Stimulated activated naive CD8-positive, alpha-beta T cell treated with anti-CD3 and anti-CD28 coated beads, Interleukin-15, Interleukin-2, amounts not matched to agents 100 U/mL and 50 U/mL, for 24 hours (primary cell): ENCODE measurements around the gene ZCWPW1.
"Not testable (repeated sequence)": the region's sequence is repeated elsewhere in the genome, so short reads cannot be mapped to it uniquely, and the experiment has no call there.

ENCODE experiments used
- ATAC-seq: fragments of 150-1000 bp; cut with Tn5 transposase; one replicate; pipeline ENCODE4 v1.10.0; 2021
- DNase-seq: peaks from one replicate; pipeline ENCODE4 v3.0.0; 2021

Gene ZCWPW1

GRCh38 chr7:100400041-100400440, 28.5 kb downstream of the ZCWPW1 start:
- DNase-seq: no peak
- no peak for ATAC-seq

- DNase-seq (no peak), ATAC-seq (no peak)
Measured at GRCh38 chr7:100398239-100398638, 30.3 kb downstream of the ZCWPW1 start.

- ATAC-seq: no peak
- DNase-seq: no peak
Measured at GRCh38 chr7:100397315-100398081, 31.0 kb downstream of the ZCWPW1 start.

- DNase-seq: peak; percentile 53
- ATAC-seq: peak; percentile 92
Measured at GRCh38 chr7:100396421-100396982, 32.0 kb downstream of the ZCWPW1 start.

GRCh38 chr7:100394077-100394476, 34.4 kb downstream of the ZCWPW1 start:
- DNase-seq: no peak
- no peak for ATAC-seq

GRCh38 chr7:100393233-100393905, 35.1 kb downstream of the ZCWPW1 start:
- DNase-seq: no peak
- ATAC-seq: no peak

- ATAC-seq: no peak
- DNase-seq: no peak
Measured at GRCh38 chr7:100390286-100391009, 38.1 kb downstream of the ZCWPW1 start.

GRCh38 chr7:100389437-100390088, 38.9 kb downstream of the ZCWPW1 start:
- ATAC-seq: no peak

GRCh38 chr7:100387695-100388094, 40.8 kb downstream of the ZCWPW1 start:
- no peak for DNase-seq
- ATAC-seq: no peak

More at GRCh38 chr7:100389437-100390088, 38.9 kb downstream of the ZCWPW1 start:
- DNase-seq: no peak

GRCh38 chr7:100386940-100387339, 41.6 kb downstream of the ZCWPW1 start:
- DNase-seq: no peak
- ATAC-seq: no peak

GRCh38 chr7:100384628-100385294, 43.7 kb downstream of the ZCWPW1 start:
- no peak for DNase-seq
- ATAC-seq: no peak

- DNase-seq, ATAC-seq: not testable (repeated sequence)
Measured at GRCh38 chr7:100382234-100382853, 46.2 kb downstream of the ZCWPW1 start.

GRCh38 chr7:100381531-100382233, 46.8 kb downstream of the ZCWPW1 start:
- not testable (repeated sequence) for ATAC-seq, DNase-seq

- DNase-seq: no peak
- ATAC-seq: no peak
Measured at GRCh38 chr7:100380196-100380595, 48.3 kb downstream of the ZCWPW1 start.

- DNase-seq (no peak), ATAC-seq (no peak)
Measured at GRCh38 chr7:100378114-100378755, 50.3 kb downstream of the ZCWPW1 start.

- ATAC-seq: no peak
- no peak for DNase-seq
Measured at GRCh38 chr7:100376066-100376465, 52.4 kb downstream of the ZCWPW1 start.

- DNase-seq: no peak
- ATAC-seq: no peak
Measured at GRCh38 chr7:100374601-100375000, 53.9 kb downstream of the ZCWPW1 start.

GRCh38 chr7:100373870-100374598, 54.5 kb downstream of the ZCWPW1 start:
- peak; percentile 44 for ATAC-seq
- DNase-seq: not testable (repeated sequence)

- ATAC-seq: no peak
- DNase-seq: no peak
Measured at GRCh38 chr7:100373261-100373831, 55.2 kb downstream of the ZCWPW1 start, which contains the start of gene PILRA. TSS of gene PILRA (plus strand) at chr7:100373487. CDS start at chr7:100373657, 170 bp downstream.
